Activated CD4-positive, CD25-positive, alpha-beta regulatory T cell treated with anti-CD3 and anti-CD28 coated beads, Interleukin-2, amount 50 U/mL, for 24 hours (primary cell): Measurements from ENCODE around the gene CTSV.
"Not testable (repeated sequence)": the region's sequence is repeated elsewhere in the genome, so short reads cannot be mapped to it uniquely, and the experiment has no call there.

Experiments
- ATAC-seq, 2 donors: fragments of 150-1000 bp; cut with Tn5 transposase; one replicate each; pipeline ENCODE4 v1.10.0; 2021; ENCODE audit warnings: mild to moderate bottlenecking in 1 of 2, moderate library complexity in 1 of 2

Gene CTSV

DNA sequence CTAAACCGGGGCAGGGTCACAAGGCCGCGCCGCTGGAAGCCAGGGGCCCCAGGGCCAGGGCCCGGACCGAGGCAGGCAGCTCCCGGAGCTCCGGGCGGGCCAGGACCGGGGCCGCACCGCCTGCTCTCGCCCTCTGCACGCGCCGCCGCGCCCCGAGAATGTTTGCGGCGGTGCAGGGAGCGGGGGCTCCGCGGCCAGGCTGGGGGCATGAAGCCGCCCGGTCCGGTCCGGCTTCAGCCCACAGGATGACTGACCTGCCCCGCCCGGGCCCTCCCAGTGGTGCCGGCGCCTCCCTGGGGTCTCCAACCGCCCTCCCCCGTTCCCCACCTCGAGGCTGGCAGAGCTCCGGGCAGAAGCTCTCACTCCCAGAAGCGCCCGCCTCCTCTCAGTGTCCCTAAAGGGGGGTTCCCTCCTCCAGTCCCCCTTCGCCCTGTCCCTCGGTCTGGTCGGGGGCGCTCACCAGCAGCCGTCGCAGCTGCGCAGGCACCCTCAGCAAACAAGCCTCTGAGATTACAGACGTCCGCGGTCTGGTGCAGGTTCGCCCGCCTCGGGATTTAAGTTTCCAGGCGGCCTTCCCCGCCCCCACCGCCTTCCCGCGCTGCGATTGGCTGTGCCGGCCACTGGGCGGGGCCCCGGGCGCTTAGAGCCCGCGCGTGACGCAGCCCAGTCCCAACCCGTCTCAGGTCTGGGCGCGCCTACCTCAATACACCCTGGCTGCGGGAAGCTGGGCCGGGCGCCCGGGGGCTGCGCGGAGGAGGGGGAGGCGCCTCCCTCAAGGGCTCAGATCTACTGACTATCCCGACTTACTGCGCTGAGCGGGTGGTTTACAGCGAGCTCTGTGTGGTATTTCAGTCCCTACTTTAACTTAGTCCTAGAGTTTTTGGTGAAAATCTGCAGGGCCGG, at the start of gene CTSV:
TSS of gene CTSV (minus strand) at position 532 of the 903 bp plus-strand sequence. CDS start 1,099 bp downstream, outside the sequence.
- ATAC-seq = peak; percentile 99

DNA sequence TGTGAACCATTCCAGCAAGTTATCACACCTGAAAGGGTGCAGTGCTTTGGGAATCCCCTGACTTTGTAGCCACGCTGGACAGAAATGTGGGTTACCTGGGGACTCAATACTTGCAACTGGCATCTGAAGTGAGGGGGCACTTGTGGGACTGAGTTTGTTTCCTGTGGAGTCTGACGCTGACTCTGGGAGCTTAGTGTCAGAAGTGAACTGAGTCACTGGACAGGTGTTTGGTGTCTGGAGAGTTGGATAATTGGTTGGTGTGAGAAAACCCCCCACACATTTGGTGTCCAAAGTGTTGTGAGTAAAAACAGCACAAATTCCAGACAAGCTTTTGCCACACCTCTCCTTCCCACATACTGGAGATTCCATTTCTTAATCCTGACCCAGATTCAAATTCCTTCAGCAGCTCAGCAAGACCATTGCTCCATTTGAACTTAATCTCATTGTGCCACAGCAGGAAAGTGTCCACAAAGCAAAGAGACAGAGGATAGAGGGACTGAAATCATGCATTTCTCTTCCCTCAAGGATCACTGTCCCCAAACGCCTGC, 48.8 kb upstream of the CTSV start:
- not testable (repeated sequence) for ATAC-seq

- ATAC-seq = not testable (repeated sequence)
These were observed 45.6 kb upstream of the CTSV start for GRCh38 chr9:97084562-97084991.

DNA sequence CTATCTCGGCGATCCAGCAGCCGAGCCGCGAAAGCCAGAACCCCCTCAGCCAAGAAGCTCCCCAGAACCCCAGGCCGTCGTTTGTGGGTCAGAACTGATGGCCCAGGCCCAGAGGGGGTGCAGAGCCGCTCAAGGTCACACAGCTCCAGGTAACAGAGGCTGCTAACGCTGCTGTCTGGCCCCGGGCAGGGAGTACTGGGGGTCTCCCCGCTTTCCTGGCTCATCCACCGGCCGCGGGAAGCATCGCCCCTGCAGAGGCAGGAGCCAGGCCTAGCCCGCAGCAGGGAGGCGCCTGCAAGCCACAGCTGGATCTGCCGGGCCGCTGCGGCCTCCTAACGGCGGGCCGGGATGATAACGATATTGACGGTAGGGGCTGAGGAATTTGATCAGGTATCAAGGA, 39.4 kb upstream of the CTSV start:
- ATAC-seq = no peak

GRCh38 chr9:97077452-97078295, 38.7 kb upstream of the CTSV start:
- ATAC-seq = no peak

GRCh38 chr9:97076731-97077451, 37.9 kb upstream of the CTSV start:
- not testable (repeated sequence) for ATAC-seq

- ATAC-seq = no peak
These were observed 37.3 kb upstream of the CTSV start for GRCh38 chr9:97076238-97076637.

GRCh38 chr9:97075289-97075985, 36.5 kb upstream of the CTSV start:
- ATAC-seq = no peak

GRCh38 chr9:97073506-97073905, 34.6 kb upstream of the CTSV start:
- ATAC-seq = no peak

- no peak for ATAC-seq
These were observed 33.4 kb upstream of the CTSV start for GRCh38 chr9:97072285-97072776.

DNA sequence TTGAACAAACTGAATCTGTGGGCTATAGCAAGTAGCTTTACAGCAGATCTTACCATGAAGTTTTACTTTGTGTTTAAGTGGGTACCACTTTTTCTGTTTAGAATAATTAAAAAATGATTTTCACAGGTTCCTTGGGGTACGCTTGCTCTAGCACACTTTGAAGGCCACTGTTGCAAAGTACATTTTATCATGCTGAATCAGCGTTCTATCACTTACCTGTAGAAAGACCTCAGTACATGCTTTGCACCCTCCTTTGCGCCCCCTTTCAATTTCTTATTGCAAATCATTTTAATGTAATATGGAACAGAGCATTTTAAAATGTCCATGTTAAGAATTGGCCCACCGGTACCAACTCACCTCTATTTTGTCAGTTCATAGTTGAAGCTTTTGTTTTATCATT, 31.4 kb upstream of the CTSV start:
- not testable (repeated sequence) for ATAC-seq

- ATAC-seq = no peak
These were observed 28.5 kb upstream of the CTSV start for GRCh38 chr9:97067490-97067889.

DNA sequence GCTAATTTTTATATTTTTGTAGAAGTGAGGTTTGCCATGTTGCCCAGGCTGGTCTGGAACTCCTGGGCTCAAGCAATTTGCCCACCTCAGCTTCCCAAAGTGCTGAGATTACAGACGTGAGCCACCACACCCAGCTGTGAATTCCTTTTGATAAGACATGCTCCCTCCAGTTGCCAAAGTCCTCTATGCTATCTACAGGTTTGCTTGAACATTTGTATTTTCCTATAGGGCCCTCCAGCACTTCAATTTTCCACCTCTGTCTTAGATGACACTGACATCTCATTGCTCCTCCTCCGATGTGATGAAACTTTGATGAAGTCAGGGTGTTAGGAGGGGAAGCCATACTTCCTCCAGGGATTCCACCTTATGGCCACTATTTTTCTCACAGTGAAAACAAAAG, 25.2 kb upstream of the CTSV start:
- no peak for ATAC-seq

DNA sequence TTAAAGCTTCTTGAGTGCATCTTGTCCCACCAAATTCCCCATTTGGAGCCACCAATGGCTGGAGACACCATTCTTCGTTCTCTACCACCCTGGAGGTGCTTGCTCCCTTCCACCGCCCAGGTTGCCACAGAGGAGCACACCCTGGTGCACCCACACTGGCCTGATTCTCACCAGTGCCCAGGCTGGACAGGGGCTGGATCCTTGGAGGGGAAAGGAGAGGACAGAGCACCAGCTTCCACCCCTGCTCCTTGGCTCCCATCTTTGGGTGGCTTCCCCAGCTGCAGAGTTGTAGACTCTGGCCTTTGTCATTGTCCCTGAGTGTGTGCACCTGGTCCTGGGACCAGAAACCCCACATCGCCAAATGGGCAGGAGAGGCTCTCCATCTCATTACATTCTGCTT, 21.9 kb upstream of the CTSV start:
- no peak for ATAC-seq

- ATAC-seq = no peak
These were observed 20.7 kb upstream of the CTSV start for GRCh38 chr9:97059626-97060025.

- no peak for ATAC-seq
These were observed 18.7 kb upstream of the CTSV start for GRCh38 chr9:97057651-97058050.

- ATAC-seq = not testable (repeated sequence)
These were observed 16.9 kb upstream of the CTSV start for GRCh38 chr9:97055891-97056290.

DNA sequence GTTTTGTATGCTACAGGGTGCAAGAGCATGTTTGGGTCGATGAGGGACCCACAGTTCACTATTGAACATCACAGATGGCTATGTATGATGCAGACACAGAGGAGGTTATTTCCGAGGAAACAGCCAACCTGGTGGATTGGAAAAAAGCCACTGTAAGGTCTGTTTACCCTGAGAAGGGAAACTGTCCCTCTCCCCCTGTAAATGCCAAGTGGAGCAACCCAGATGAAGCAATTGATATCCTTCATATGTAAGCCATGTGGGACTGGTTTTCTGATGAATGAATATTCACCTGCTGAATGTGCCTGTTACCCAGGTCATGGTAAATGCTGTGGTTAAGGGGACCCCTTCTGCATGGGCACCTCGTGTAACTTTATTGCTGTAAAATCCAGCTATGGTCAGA, 14.8 kb upstream of the CTSV start:
- no peak for ATAC-seq

- ATAC-seq = no peak
These were observed 13.8 kb upstream of the CTSV start for GRCh38 chr9:97052735-97053134.

GRCh38 chr9:97046228-97046627, 7.3 kb upstream of the CTSV start:
- ATAC-seq = peak in 1 of 2 donors; percentile 27

- no peak for ATAC-seq
These were observed 6.4 kb upstream of the CTSV start for GRCh38 chr9:97045300-97045699.

DNA sequence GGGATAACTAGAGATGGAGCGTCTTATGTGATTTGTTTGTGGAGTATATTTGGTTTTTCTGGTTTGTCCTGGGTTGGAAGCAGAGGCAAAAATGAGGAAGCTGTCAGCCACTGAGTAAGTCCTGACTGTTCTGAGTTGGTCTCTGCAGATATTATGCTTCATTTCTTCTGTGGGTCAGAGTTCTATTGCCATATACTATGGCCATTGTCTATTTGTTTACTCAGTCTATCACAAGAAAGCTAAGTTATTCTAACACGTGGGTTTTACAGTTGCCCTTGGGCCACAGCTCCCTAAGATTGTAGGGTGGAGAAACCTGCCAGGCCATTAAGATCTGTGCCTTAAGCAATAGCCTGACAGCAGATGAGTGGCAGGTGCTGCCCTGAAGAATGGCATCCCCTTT, 3.0 kb upstream of the CTSV start:
- no peak for ATAC-seq
